OCI-LY7 (cell line): ENCODE measurements around the gene MIPEP.

Experiments used
- EZH2phosphoT487 ChIP-seq: fragments of 200-600 bp; sonication (generic); IDR thresholded peaks from 2 replicates; pipeline ENCODE4 v1.6.1; 2018; ENCODE audit warnings: low read depth, borderline replicate concordance, mild to moderate bottlenecking, mixed run types, antibody characterized with exemption, low read length, moderate library complexity, mixed read lengths
- TF ChIP-seq, protein P1 (sequence below): fragments of 200-600 bp; sonication (generic); conservative IDR thresholded peaks from 2 replicates; pipeline ENCODE4 v1.5.1; 2014; ENCODE audit warnings: mild to moderate bottlenecking, antibody characterized with exemption, low read length, moderate library complexity, mixed read lengths

DNA sequence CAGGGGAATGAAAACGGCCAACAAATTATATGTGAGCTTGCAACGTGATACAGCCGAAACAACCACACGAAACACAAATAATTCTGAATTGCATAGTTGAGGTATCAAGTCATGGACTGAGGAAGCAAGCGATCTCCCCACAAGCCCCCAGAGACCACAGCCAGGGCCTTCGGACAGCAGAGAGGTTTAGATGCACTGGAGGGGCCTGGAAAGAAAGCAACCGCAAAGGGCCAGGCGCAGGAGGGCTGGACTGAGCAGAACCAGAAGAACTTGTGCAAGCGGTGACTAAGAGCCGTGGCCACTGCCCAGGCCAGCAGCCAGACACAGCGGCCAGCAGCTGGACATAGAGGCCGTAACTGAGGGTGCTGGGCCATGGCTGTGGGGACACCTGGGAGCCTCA lies 187.6 kb downstream of the MIPEP start:
- TF ChIP-seq, protein P1, sequence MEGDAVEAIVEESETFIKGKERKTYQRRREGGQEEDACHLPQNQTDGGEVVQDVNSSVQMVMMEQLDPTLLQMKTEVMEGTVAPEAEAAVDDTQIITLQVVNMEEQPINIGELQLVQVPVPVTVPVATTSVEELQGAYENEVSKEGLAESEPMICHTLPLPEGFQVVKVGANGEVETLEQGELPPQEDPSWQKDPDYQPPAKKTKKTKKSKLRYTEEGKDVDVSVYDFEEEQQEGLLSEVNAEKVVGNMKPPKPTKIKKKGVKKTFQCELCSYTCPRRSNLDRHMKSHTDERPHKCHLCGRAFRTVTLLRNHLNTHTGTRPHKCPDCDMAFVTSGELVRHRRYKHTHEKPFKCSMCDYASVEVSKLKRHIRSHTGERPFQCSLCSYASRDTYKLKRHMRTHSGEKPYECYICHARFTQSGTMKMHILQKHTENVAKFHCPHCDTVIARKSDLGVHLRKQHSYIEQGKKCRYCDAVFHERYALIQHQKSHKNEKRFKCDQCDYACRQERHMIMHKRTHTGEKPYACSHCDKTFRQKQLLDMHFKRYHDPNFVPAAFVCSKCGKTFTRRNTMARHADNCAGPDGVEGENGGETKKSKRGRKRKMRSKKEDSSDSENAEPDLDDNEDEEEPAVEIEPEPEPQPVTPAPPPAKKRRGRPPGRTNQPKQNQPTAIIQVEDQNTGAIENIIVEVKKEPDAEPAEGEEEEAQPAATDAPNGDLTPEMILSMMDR: no peak
- no peak for TF ChIP-seq EZH2phosphoT487
